GM12891 (cell line): ENCODE measurements around the gene S1PR5.
"Not testable (repeated sequence)": the region's sequence is repeated elsewhere in the genome, so short reads cannot be mapped to it uniquely, and the experiment has no call there.

Experiments
- DNase-seq: peaks from one replicate; pipeline ENCODE4 v3.0.0; 2011; ENCODE audit warnings: low spot score; ENCODE audit not compliant: insufficient read length
- FAIRE-seq: peaks from 2 replicates; lab custom pipeline; 2011; peaks lifted over from hg19 to GRCh38; lab: Jason Lieb, UNC
- PAX5 ChIP-seq: IDR thresholded peaks from 2 replicates; pipeline ENCODE4 v1.6.1; 2011; ENCODE audit warnings: low read length, moderate library complexity, mild to moderate bottlenecking; ENCODE audit not compliant: insufficient read depth, severe bottlenecking
- POLR2A ChIP-seq: IDR thresholded peaks from 2 replicates; pipeline ENCODE4 v1.6.1; 2011; ENCODE audit warnings: low read depth, low read length, control low read depth
- POLR2AphosphoS5 ChIP-seq: IDR thresholded peaks from 2 replicates; pipeline ENCODE4 v1.6.1; 2011; ENCODE audit warnings: low read depth, low read length, control low read depth
- POU2F2 ChIP-seq: IDR thresholded peaks from 2 replicates; pipeline ENCODE4 v1.6.1; 2011; ENCODE audit warnings: low read depth, mild to moderate bottlenecking, control low read depth, low read length, moderate library complexity
- SPI1 ChIP-seq: IDR thresholded peaks from 2 replicates; pipeline ENCODE4 v1.6.1; 2011; ENCODE audit warnings: low read depth, low read length, control low read depth
- TAF1 ChIP-seq: IDR thresholded peaks from 2 replicates; pipeline ENCODE4 v1.6.1; 2011; ENCODE audit warnings: low read depth, low read length, control low read depth

S1PR5 gene

DNA sequence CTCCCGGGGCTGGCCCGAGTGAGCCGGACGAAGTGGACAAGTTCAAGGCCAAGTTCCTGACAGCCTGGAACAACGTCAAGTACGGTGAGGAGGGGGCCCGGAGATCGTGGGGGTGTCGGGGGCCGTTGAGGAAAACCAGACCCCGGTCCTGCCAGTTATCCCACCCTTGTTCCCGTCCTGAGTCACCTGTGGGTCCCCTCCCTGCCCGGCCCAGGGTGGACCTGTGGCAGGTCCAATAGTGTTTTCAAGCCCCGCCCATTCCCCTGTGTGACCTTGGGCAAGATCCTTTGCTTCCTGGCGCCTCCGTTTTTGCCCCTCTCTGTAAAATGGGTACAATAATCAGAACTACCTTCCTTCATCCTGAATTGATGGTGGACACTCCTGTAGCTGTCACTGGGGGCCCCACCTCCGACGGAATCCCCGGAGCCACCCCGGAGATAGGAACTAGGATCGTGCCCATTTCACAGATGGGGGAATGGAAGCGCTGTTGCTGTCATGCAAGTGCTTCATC, 27.1 kb upstream of the S1PR5 start:
- DNase-seq (no peak), FAIRE-seq (no peak)
- no peak for TF ChIP-seq TAF1
- no peak for TF ChIP-seq POU2F2
- no peak for TF ChIP-seq PAX5
- TF ChIP-seq SPI1: no peak
- no peak for TF ChIP-seq POLR2A
- TF ChIP-seq POLR2AphosphoS5: no peak

DNA sequence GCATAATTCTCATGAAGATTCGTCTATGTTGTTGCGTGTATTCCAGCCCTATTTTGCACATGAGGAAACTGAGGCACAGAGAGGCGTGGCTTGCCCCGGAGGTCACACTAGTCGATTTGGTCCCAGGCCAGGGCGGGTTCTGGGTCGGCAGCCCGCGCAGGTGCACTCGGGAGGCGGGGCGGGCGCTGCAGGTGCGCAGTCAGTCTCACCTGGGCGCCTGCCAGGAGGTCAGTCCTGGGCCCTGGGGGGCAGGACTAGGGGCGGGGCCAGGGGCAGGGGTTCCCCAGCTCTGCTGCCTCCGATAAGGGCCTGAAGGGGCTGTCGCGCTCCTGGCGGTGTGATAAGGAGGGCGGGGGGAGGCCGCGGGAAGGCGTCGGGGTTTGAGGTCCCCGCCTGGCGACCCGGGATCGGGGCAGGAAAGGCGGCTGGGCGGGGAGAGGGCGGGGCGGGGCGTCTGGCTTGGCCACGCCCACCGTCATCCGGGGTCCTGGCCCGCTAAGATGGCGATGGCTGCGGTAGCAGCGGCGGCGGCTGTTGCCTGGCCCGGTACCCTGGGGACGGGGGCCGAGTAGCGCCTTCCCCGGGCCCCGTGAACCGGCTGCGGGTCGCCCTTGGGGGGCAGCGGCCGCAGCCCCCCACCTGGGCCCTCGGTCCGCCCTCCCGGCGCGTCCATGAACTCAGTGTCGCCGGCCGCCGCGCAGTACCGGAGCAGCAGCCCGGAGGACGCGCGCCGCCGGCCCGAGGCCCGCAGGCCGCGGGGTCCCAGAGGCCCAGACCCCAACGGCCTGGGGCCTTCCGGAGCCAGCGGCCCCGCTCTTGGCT, 26.4 kb upstream of the S1PR5 start, which contains the start of gene ATG4D:
Gene ATG4D, plus strand, starts transcription at position 485 of the 822 bp plus-strand sequence. Its CDS starts 187 bp downstream, at position 672.
- DNase-seq (peak; percentile 98), FAIRE-seq (peak; percentile 85)
- TF ChIP-seq POLR2A: peak; percentile 67
- TF ChIP-seq POLR2AphosphoS5: peak; percentile 53; the same call in 1 of the 2 replicates
- no peak for TF ChIP-seq PAX5
- peak; percentile 88 for TF ChIP-seq TAF1

DNA sequence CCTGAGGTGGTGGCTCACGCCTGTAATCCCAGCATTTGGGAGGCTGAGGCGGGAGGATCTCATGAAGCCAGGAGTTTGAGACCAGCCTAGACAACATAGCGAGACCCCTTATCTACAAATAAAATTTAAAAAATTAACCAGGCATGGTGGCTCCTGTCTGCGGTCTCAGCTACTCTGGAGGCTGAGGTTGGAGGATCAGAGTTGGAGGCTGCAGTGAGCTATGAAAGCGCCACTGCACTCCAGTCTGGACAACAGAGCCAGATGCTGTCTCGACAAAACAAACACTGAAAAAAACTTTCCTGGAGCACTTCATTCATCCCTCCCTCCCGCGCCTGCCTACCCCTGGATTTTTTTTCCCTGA, 25.8 kb upstream of the S1PR5 start:
- TF ChIP-seq POLR2AphosphoS5 (no peak), POLR2A (no peak), TAF1 (no peak), POU2F2 (no peak), SPI1 (no peak), PAX5 (no peak)
- FAIRE-seq (no peak), DNase-seq (no peak)

DNA sequence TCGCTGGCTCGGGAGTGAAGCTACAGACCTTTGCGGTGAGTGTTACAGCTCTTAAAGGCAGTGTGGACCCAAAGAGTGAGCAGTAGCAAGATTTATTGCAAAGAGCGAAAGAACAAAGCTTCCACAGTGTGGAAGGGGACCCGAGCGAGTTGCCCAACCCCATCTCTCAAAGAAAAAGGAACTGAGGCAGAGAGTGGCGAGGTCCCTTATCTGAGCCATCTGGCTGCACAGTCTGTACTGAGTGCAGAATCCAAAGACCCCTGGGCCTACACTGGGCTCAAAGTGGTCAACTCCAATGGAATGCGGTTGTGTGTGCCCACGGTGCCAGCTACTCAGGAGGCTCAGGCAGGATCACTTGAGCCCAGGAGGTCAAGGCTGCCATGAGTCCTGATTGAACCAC, 21.8 kb upstream of the S1PR5 start:
- DNase-seq, FAIRE-seq: not testable (repeated sequence)

DNA sequence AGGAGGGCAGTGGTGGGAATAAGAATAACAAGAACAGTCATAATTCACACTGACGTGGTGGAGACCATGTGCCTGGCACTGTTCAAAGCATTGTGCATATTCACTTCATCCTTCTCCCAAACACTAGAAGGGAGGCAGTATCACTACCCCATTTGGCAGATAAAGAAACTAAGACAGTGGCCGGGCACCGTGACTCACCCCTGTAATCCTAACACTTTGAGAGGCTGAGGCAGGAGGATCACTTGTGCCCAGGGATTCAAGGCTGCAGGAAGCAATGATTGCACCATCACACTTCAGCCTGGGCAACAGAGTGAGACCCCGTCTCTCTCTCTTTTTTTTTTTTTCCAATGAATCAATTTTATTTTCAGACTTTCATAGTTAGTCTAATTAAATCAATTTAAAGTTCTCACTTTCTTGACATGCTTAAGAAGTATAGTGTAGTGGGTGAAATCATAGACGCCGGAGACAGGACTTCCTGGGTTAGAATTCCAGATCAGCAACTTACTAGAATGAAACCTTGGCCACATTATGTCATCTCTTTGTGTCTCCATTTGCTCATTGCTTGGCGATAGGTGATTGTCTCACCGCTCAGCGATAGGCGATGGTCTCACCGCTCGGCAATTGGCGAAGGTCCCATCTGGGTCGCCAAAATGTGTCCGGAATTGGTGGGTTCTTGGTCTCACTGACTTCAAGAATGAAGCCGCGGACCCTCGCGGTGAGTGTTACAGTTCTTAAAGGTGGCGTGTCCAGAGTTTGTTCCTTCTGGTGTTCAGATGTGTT, 21.1 kb upstream of the S1PR5 start:
- no peak for FAIRE-seq
- no peak for TF ChIP-seq PAX5
- no peak for TF ChIP-seq POLR2A
- no peak for TF ChIP-seq TAF1
- TF ChIP-seq POLR2AphosphoS5: no peak
- TF ChIP-seq POU2F2: no peak
- TF ChIP-seq SPI1: no peak
- DNase-seq: no peak

DNA sequence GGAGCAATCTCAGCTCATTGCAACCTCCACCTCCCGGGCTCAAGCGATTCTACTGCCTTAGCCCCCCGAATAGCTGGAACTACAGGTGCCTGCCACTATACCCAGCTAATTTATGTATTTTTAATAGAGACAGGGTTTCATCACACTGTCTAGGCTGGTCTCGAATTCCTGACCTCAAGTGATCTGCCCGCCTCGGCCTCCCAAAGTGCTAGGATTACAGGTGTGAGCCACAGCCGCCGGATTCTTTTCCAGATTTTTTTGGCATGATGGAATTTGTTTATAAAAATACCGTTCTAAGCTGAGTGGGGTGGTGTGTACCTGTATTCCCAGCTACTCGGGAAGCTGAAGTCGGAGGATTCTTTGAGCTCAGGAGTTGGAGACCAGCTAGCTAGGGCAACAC, 20.4 kb upstream of the S1PR5 start:
- FAIRE-seq (no peak), DNase-seq (no peak)
- TF ChIP-seq PAX5: no peak
- no peak for TF ChIP-seq TAF1
- no peak for TF ChIP-seq SPI1

DNA sequence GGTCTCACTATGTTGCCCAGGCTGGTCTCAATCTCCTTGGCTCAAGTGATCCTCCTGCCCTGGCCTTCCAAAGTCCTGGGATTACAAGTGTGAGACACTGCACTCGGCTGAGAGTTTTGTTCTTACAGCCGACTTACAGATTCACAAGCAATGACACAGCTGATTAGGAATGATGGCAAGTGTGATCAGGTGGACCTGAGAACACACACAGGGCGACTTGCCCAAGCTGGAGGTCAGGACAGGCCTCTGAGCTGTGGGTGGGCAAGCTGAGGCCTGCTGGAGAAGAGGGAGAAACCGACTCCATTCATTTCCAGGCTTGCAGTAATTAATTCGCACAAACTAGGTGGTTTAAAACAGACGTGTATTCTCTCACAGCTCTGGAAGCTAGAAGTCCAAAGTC, 18.4 kb upstream of the S1PR5 start:
- FAIRE-seq: no peak
- no peak for DNase-seq
- no peak for TF ChIP-seq TAF1
- no peak for TF ChIP-seq PAX5
- no peak for TF ChIP-seq SPI1
- no peak for TF ChIP-seq POLR2A
- no peak for TF ChIP-seq POU2F2

DNA sequence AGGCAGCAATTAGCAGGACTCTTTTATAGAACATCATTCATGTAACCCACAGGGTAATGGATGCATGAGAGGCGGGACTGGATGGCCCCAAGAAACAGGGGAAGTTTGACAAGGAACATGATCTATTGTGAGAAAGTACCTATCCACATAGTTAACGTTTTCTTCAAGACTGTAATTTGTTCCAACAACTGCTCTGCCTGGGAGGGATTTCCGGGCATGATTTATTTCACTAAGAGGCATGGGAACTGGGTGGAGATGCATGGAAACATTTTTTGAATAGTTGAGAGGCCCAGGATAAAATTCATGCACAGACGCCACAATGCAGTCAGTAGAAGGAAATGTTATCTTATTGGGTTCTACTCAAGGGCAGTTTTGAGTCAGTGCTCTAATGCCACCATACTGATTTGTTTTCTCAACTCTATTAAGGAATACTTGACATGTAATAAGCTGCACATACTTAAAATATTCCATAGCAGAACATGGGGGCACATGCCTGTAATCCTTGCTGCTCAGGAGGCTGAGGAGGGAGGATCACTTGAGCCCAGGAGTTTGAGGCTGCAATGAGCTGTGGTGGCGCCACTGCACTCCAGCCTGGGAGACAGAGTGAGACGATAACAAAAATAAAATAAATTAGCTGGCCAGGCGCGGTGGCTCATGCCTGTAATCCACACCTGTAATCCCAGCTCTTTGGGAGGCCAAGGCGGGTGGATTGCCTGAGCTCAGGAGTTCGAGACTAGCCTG, 16.6 kb upstream of the S1PR5 start:
- TF ChIP-seq SPI1 (no peak), POLR2AphosphoS5 (no peak), TAF1 (no peak), POU2F2 (no peak), POLR2A (no peak), PAX5 (no peak)
- DNase-seq (no peak), FAIRE-seq (no peak)

DNA sequence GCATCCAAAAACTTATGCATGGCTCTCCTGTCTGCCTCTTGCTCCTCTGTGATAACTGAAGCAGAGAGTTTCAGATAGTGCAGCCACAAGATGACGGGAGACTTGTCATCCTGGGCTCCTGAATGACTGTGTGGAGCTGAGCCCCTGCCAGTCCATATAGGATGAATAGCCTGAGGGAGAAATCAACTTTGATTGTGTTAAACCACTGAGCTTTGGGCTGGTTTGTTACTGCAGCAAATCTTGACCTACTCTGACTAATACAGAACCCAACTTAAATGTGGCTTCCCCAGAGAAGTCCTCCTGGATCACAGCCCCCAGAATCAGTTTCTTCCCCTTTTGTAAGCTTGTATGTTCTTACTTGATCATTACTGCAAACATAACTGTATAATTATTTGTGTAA, 15.2 kb upstream of the S1PR5 start:
- DNase-seq (no peak), FAIRE-seq (no peak)
- TF ChIP-seq SPI1: no peak
- TF ChIP-seq POU2F2: no peak
- TF ChIP-seq POLR2A: no peak
- no peak for TF ChIP-seq POLR2AphosphoS5
- TF ChIP-seq TAF1: no peak
- TF ChIP-seq PAX5: no peak

DNA sequence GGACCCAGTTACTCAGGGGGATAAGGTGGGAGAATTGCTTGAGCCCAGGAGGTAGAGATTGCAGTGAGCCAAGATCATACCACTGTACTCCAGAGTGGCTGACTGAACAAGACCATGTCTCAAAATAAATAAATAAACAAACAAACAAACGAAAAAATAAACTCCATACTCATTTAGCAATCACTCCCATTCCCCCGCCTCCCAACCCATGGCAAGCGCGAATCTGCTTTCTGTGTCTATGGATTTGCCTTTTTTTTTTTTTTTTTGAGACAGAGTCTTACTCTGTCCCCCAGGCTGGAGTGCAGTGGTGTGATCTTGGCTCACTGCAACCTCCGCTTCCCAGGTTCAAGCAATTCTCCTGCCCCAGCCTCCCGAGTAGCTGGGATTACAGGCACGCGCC, 9.6 kb upstream of the S1PR5 start:
- not testable (repeated sequence) for DNase-seq, FAIRE-seq
